Cardiac muscle cell (in vitro differentiated cells and primary cell): ENCODE measurements around the gene MGLL. TPM values are rescaled to one million over a fixed set of nuclear protein-coding genes. Genes with fewer than 3 reads are reported as not detected.
A peak's percentile ranks its signal among the peaks of the same experiment; 100 is the strongest.

ENCODE experiments used
- DNase-seq, 2 donors: peaks; one replicate each; pipeline versions ENCODE4 v3.0.0 to v3.0.0-alpha.2; 2010 to 2017; ENCODE audit warnings: low read depth in 1 of 2, low spot score in 1 of 2
- H3K27ac ChIP-seq: fragments of 200-600 bp; sonication (generic); 2 replicates; pipeline ENCODE4 v1.5.1; 2016
- H3K27me3 ChIP-seq: fragments of 200-600 bp; sonication (generic); 2 replicates; pipeline ENCODE4 v1.6.0; 2016; ENCODE audit warnings: control low read depth
- H3K36me3 ChIP-seq: fragments of 200-600 bp; sonication (generic); 2 replicates; pipeline ENCODE4 v1.5.1; 2016; ENCODE audit warnings: control low read depth
- H3K4me1 ChIP-seq: fragments of 200-600 bp; sonication (generic); 2 replicates; pipeline ENCODE4 v1.8.1; 2017; ENCODE audit warnings: low read depth, mild to moderate bottlenecking, mixed run types
- H3K4me3 ChIP-seq: fragments of 200-600 bp; sonication (generic); 2 replicates; pipeline ENCODE4 v1.5.1; 2016; ENCODE audit warnings: mild to moderate bottlenecking
- H3K9me3 ChIP-seq: fragments of 200-600 bp; sonication (generic); 2 replicates; pipeline ENCODE4 v1.5.1; 2017; ENCODE audit warnings: low read depth, mild to moderate bottlenecking, control low read depth
- polyA plus RNA-seq: library from polyadenylated mRNA; unstranded; fragments of >200 nt; fragmentation: Nextera tagmentation; extraction: Ambion mirVana; gene quantifications from 2 replicates; pipeline ENCODE4 v1.2.1, GENCODE V29; 2016
- total RNA-seq: library from RNA; depleted of rRNA; stranded (reverse); fragments of >200 nt; gene quantifications from 2 replicates; pipeline ENCODE4 v1.2.3, GENCODE V29; 2016
- TF ChIP-seq, protein P1 (sequence below): IDR thresholded peaks from 2 replicates; pipeline ENCODE4 v1.5.1; 2012; ENCODE audit warnings: low read depth, mild to moderate bottlenecking, low read length

MGLL gene
- total and polyA plus RNA-seq, 2 experiments from 2014 or later = 1.0 TPM

DNA sequence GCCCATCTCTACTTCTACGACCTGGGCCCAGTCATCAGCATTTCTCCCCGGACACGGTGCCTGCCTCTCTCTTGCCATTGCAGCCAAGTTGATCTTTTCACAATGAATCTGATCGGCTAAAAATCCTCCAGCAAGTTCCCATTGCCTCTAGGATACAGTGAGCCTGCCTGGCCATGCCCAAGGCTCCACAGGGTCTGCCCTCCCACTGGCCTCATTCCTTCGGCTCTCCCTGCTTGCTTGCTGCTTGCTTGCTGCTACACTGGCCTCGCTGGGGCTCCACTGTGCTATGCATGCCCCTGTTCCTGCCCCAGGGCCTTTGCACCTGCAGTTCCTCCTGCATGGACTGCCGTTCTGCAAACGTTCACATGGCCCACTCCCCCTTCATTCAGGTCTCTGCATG, 147.5 kb downstream of the MGLL start:
- H3K36me3 ChIP-seq = no peaks in the 10 kb centered on the region
- no peak overlapping the region for H3K4me3 ChIP-seq
- no peaks in the 10 kb centered on the region for H3K27me3 ChIP-seq
- H3K4me1 ChIP-seq = no peaks in the 10 kb centered on the region
- no peak for DNase-seq
- TF ChIP-seq, protein P1, sequence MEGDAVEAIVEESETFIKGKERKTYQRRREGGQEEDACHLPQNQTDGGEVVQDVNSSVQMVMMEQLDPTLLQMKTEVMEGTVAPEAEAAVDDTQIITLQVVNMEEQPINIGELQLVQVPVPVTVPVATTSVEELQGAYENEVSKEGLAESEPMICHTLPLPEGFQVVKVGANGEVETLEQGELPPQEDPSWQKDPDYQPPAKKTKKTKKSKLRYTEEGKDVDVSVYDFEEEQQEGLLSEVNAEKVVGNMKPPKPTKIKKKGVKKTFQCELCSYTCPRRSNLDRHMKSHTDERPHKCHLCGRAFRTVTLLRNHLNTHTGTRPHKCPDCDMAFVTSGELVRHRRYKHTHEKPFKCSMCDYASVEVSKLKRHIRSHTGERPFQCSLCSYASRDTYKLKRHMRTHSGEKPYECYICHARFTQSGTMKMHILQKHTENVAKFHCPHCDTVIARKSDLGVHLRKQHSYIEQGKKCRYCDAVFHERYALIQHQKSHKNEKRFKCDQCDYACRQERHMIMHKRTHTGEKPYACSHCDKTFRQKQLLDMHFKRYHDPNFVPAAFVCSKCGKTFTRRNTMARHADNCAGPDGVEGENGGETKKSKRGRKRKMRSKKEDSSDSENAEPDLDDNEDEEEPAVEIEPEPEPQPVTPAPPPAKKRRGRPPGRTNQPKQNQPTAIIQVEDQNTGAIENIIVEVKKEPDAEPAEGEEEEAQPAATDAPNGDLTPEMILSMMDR = no peak
- H3K9me3 ChIP-seq = no peaks in the 10 kb centered on the region
- no peak overlapping the region for H3K27ac ChIP-seq

DNA sequence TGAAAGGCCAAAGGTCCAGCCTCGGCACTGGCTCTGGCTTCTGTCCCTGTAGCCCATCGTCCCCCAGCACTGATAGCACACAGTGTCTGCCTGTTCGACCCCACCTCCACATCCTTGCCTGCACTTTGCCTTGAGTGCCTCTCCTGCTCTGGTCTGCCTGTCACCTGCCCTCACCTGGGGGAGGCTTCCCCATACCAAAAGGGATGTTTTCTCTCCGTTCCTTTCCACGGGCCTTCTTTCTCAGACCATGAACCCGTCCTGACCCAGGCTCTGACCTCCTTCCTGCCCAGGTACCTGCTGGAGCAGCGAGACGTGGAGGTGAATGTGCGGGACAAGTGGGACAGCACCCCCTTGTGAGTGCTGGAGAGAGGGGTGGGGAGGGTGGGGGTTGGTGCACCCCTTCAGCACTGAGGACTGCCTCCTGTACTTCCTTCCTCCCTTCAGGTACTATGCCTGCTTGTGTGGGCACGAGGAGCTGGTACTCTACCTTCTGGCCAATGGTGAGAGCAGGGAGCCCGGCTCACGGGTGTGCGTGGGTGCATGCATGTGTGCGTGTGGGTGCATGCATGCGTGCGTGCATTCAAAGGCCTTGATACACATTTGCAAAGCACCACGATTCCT, 148.1 kb downstream of the MGLL start:
- H3K27ac ChIP-seq = no peak overlapping the region
- no peak for DNase-seq
- H3K4me1 ChIP-seq = no peaks in the 10 kb centered on the region
- H3K27me3 ChIP-seq = no peaks in the 10 kb centered on the region
- H3K9me3 ChIP-seq = no peaks in the 10 kb centered on the region
- H3K36me3 ChIP-seq = no peaks in the 10 kb centered on the region
- TF ChIP-seq, protein P1 = no peak
- no peak overlapping the region for H3K4me3 ChIP-seq

DNA sequence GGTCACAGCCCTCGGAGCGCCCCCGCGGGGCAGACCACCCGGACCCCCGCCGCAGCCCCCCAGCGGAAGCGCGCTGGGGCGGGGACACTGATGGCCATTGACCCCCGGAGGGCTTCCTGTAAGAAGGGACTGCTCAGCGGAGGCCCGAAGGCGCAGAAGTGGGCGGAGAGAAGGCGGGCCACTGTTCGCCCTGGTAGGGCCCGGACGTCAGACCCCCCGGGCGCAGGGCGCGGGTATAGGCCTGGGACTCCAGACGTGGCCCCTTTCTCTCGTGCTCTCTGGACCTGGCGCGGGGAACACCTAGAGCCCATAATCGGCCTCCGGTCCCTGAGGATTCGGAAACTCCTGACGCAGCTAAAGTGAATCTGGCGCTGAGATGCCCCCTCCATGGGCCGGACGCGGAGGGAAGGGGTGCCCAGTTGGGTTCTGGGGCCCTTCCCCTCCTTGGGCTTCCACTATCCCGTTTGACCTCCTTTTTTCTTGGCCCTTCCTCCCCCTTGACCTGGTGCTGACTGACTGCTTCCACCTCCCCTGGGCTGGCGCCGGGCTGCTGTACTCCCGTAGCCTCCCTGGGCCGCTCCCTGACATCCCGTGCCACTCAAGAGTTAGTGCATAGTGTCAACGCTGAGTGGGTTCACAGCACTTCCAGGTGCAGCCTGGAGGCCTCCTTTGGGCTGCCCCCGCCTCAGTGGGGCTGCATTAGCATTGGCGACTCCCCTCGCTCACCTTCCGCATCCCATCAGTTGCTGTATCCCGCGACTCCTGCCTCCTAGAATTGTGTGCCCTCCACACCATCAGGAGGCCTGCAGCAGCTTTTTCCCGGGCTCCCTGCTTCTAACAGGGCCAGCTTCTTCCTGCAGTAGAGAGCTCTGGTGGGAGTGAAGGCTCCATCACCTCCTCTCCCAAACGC, 148.9 kb downstream of the MGLL start:
- H3K27ac ChIP-seq = no peak overlapping the region

DNA sequence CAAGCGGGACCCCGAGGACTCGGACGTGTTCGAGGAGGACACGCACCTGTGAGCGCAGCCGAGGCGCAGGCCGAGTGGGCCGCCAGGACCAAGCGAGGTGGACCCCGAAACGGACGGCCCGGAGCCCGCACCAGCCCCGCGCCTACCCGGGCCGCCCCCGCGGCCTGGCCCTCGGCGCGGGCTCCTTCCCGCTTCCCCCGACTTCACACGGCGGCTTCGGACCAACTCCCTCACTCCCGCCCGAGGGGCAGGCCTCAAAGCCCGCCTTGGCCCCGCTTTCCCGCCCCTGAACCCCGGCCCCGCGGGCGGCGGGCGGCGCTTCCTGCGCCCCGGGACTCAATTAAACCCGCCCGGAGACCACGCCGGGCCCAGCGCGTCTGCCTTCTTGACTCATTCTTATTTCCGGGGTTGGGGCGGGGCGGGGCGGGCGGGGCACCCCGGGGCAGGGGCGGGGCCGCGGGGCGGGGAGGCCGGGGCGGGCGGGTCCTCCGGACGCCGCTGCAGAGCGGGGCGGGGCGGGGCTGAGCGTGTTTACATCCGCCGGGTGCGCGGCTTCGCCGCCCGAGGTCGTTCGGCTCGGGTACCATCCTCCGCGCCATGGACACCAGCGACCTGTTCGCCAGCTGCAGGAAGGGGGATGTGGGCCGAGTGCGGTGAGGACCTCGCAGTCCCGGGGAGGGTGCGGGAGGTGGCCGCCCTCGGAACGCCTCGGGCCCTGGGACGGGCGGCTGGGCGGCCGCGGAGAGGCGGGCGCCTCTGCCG, 149.7 kb downstream of the MGLL start, which contains the start of gene ABTB1:
Gene ABTB1 (plus strand): TSS at position 524 of the 762 bp plus-strand sequence. CDS start 74 bp downstream, at position 598.
- Histone ChIP-seq H3K4me3 (peak within 1 kb of the TSS; percentile 89), H3K27me3 (no peaks in the 10 kb centered on the region), H3K4me1 (no peaks in the 10 kb centered on the region), H3K27ac (no peak within 1 kb of the TSS), H3K9me3 (no peaks in the 10 kb centered on the region), H3K36me3 (no peaks in the 10 kb centered on the region)
- DNase-seq = peak; percentile 82 to 85
- TF ChIP-seq, protein P1 = no peak

More for the DNA sequence above, 148.9 kb downstream of the MGLL start:
- Histone ChIP-seq H3K27me3 (no peaks in the 10 kb centered on the region), H3K4me3 (peak overlapping the region; percentile 89), H3K4me1 (no peaks in the 10 kb centered on the region), H3K36me3 (no peaks in the 10 kb centered on the region), H3K9me3 (no peaks in the 10 kb centered on the region)
- DNase-seq = peak in 1 of 2 donors; percentile 72
- TF ChIP-seq, protein P1 = no peak
